Endodermal cell (in vitro differentiated cells): Measurements from ENCODE around the gene FAM181B. TPM values are rescaled to one million over a fixed set of nuclear protein-coding genes. Genes with fewer than 3 reads are reported as not detected.

Source experiments
- DNase-seq: peaks from one replicate; pipeline ENCODE4 v3.0.0-alpha.2; 2017
- H3K27ac ChIP-seq: 2 replicates; pipeline ENCODE4 v1.5.1; 2013; ENCODE audit warnings: mild to moderate bottlenecking, low read depth, low read length, moderate library complexity
- H3K27me3 ChIP-seq: 2 replicates; pipeline ENCODE4 v1.6.1; 2013; ENCODE audit warnings: mild to moderate bottlenecking, low read length, moderate library complexity; ENCODE audit not compliant: insufficient read depth, control insufficient read depth, poor library complexity, severe bottlenecking
- H3K36me3 ChIP-seq: 2 replicates; pipeline ENCODE4 v1.7.0; 2013; ENCODE audit warnings: mild to moderate bottlenecking, low read length, moderate library complexity; ENCODE audit not compliant: control insufficient read depth, insufficient read depth
- H3K4me1 ChIP-seq: one replicate; pipeline ENCODE4 v1.7.0; 2013; ENCODE audit warnings: low read length; ENCODE audit not compliant: control insufficient read depth, insufficient read depth
- H3K4me3 ChIP-seq: 2 replicates; pipeline ENCODE4 v1.5.1; 2013; ENCODE audit warnings: mild to moderate bottlenecking, low read length, moderate library complexity
- H3K9ac ChIP-seq: 2 replicates; pipeline ENCODE4 v1.6.1; 2013; ENCODE audit warnings: mild to moderate bottlenecking, low read length, moderate library complexity; ENCODE audit not compliant: poor library complexity, severe bottlenecking; ENCODE audit errors: extremely low read depth
- H3K9me3 ChIP-seq: 2 replicates; pipeline ENCODE4 v1.6.1; 2013; ENCODE audit warnings: mild to moderate bottlenecking, low read length, moderate library complexity; ENCODE audit not compliant: control insufficient read depth
- H3K27ac Mint-ChIP-seq: 2 replicates; pipeline ENCODE4 v1.8.0; 2020; ENCODE audit warnings: mixed read lengths
- H3K27me3 Mint-ChIP-seq: 2 replicates; pipeline ENCODE4 v1.8.0; 2021; ENCODE audit warnings: mild to moderate bottlenecking, mixed read lengths; ENCODE audit not compliant: insufficient read depth
- H3K36me3 Mint-ChIP-seq: 2 replicates; pipeline ENCODE4 v1.8.0; 2020; ENCODE audit warnings: low read depth, mixed read lengths
- H3K4me1 Mint-ChIP-seq: 2 replicates; pipeline ENCODE4 v1.8.0; 2020; ENCODE audit warnings: mixed read lengths
- H3K4me3 Mint-ChIP-seq: 2 replicates; pipeline ENCODE4 v1.8.0; 2020; ENCODE audit warnings: mild to moderate bottlenecking, moderate library complexity, mixed read lengths
- H3K9me3 Mint-ChIP-seq: 2 replicates; pipeline ENCODE4 v1.8.0; 2020; ENCODE audit warnings: mild to moderate bottlenecking, mixed read lengths
- WGBS, 2 experiments: methylation state at CpG; one replicate each; pipeline versions ENCODE4 v1.1.5 to v1.1.7; 2013; ENCODE audit warnings: missing lambda C conversion rate in 2 of 2, mixed read lengths in 1 of 2; ENCODE audit not compliant: insufficient coverage in 1 of 2, insufficient read length in 1 of 2; 5-methylcytosine and 5-hydroxymethylcytosine counted together
- total RNA-seq, 2 donors: library from RNA; stranded (reverse); fragmentation: NEBNext Ultra II Directional in 1 of 2; extraction: Animal tissue kit (Norgen Biotek cat#: 25700) in 1 of 2; gene quantifications; 2 replicates in 1 of 2; 3 replicates in 1 of 2; pipeline ENCODE4 v1.2.1, GENCODE V29; 2021
- TF ChIP-seq, protein P1 (sequence below): fragments of 200-600 bp; sonication (generic); conservative IDR thresholded peaks from 2 replicates; pipeline ENCODE4 v1.5.0; 2021; ENCODE audit warnings: antibody characterized with exemption, mild to moderate bottlenecking

Gene FAM181B
- total RNA-seq, 2 donors from 2014 or later = 1.5 to 4.7 TPM

DNA sequence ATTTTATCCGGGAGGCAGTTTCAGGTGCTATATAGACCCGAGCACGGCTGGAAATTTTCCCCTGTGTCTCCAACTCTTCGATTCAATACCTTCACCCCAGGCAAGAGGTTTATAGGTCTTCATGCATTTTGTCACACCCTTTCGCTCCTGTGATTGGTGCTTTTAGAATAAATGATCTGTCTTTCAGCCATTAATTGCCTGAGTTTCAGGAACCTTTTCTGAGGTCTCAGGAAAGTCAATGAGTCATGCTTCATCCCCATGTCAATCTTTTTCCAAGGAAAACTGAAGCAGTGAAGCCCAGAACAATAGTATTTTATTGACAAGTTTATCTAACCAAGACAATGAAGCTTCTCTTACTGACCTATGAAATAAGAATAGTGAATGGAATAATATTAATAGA lies 29.9 kb downstream of the FAM181B start:
- Mint-ChIP-seq H3K4me1 (peaks cover 3% of the 10 kb centered on the region), H3K4me3 (no peak overlapping the region), H3K27ac (no peak overlapping the region), H3K36me3 (no peaks in the 10 kb centered on the region), H3K9me3 (no peaks in the 10 kb centered on the region), H3K27me3 (peaks cover 5% of the 10 kb centered on the region)
- Histone ChIP-seq H3K9me3 (peaks cover 4% of the 10 kb centered on the region), H3K4me3 (no peak overlapping the region), H3K27ac (no peak overlapping the region), H3K36me3 (no peaks in the 10 kb centered on the region), H3K4me1 (no peaks in the 10 kb centered on the region), H3K9ac (no peak overlapping the region), H3K27me3 (peaks cover 6% of the 10 kb centered on the region)
- WGBS, 2 experiments = 85 to 88% methylated on average over 5 of the region's 5 CpGs
- TF ChIP-seq, protein P1, sequence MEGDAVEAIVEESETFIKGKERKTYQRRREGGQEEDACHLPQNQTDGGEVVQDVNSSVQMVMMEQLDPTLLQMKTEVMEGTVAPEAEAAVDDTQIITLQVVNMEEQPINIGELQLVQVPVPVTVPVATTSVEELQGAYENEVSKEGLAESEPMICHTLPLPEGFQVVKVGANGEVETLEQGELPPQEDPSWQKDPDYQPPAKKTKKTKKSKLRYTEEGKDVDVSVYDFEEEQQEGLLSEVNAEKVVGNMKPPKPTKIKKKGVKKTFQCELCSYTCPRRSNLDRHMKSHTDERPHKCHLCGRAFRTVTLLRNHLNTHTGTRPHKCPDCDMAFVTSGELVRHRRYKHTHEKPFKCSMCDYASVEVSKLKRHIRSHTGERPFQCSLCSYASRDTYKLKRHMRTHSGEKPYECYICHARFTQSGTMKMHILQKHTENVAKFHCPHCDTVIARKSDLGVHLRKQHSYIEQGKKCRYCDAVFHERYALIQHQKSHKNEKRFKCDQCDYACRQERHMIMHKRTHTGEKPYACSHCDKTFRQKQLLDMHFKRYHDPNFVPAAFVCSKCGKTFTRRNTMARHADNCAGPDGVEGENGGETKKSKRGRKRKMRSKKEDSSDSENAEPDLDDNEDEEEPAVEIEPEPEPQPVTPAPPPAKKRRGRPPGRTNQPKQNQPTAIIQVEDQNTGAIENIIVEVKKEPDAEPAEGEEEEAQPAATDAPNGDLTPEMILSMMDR = no peak
- no peak for DNase-seq

DNA sequence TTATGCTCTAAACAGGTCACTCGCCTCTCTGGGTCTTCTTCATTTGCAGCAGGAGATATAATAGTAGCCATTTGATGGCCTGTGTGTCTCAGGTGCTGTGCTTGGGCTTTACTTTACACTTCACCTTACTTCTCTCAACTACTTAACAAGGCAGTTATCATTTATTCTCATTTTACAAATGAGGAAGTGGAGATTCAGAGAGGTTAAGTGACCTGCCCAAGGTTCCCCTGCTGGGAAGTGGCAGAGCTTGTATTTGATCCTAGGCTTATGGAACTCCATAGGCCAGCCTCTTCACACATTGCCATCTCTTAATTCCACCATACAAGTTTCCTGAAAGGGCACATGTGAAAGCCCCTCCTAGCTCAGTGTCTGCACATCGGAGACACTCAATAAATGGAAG lies 30.4 kb downstream of the FAM181B start:
- Histone ChIP-seq H3K27me3 (peaks cover 6% of the 10 kb centered on the region), H3K9ac (no peak overlapping the region), H3K4me1 (no peaks in the 10 kb centered on the region), H3K4me3 (no peak overlapping the region), H3K9me3 (peaks cover 4% of the 10 kb centered on the region), H3K36me3 (no peaks in the 10 kb centered on the region), H3K27ac (no peak overlapping the region)
- whole genome bisulfite sequencing, 2 experiments = 92 to 95% methylated on average over 2 of the region's 2 CpGs
- no peak for DNase-seq
- TF ChIP-seq, protein P1 = no peak
- no peak overlapping the region for H3K27ac Mint-ChIP-seq
- peaks cover 5% of the 10 kb centered on the region for H3K27me3 Mint-ChIP-seq
- no peaks in the 10 kb centered on the region for H3K4me1 Mint-ChIP-seq
- no peaks in the 10 kb centered on the region for H3K36me3 Mint-ChIP-seq
- H3K4me3 Mint-ChIP-seq = no peak overlapping the region
- H3K9me3 Mint-ChIP-seq = no peaks in the 10 kb centered on the region

GRCh38 chr11:82701847-82702520 lies 31.7 kb downstream of the FAM181B start:
- Mint-ChIP-seq H3K36me3 (no peaks in the 10 kb centered on the region), H3K27me3 (peaks cover 5% of the 10 kb centered on the region), H3K27ac (no peak overlapping the region), H3K9me3 (no peaks in the 10 kb centered on the region), H3K4me3 (no peak overlapping the region), H3K4me1 (no peaks in the 10 kb centered on the region)
- Histone ChIP-seq H3K27me3 (peaks cover 6% of the 10 kb centered on the region), H3K9ac (no peak overlapping the region), H3K4me3 (no peak overlapping the region), H3K9me3 (peaks cover 4% of the 10 kb centered on the region), H3K36me3 (no peaks in the 10 kb centered on the region), H3K27ac (no peak overlapping the region), H3K4me1 (no peaks in the 10 kb centered on the region)
- TF ChIP-seq, protein P1 = peak; percentile 87
- WGBS, 2 experiments = 17 to 51% methylated on average over 1 to 7 of the region's 7 CpGs
- DNase-seq = peak; percentile 87
